ENCODE results near the gene OR5K3. TPM values are rescaled to one million over a fixed set of nuclear protein-coding genes. Genes with fewer than 3 reads are reported as not detected.
"Not testable (repeated sequence)": the region's sequence is repeated elsewhere in the genome, so short reads cannot be mapped to it uniquely, and the experiment has no call there.

Gene OR5K3
- total RNA-seq, 1 experiment from 2014 or later, result not detected

GRCh38 chr3:98395101-98395500 lies 4.6 kb downstream of the OR5K3 start:
- no peaks in the 10 kb centered on the region for H3K36me3 ChIP-seq (ENCODE audit: control insufficient read depth, insufficient read depth, low read length)
- no peak overlapping the region for H3K27ac ChIP-seq (ENCODE audit: low read length)
- intact Hi-C loops (cut with micrococcal nuclease; ENCODE audit: unreplicated experiment) (no loop called here), in situ Hi-C loops (cut with HindIII; ENCODE audit: low pct_unique_long_range_greater_than_20kb, low sequenced_read_pairs) (no loop called here)
- ChIA-PET POLR2A (no interaction called here), CTCF (no interaction called here)
- no peaks in the 10 kb centered on the region for H3K9me3 ChIP-seq (ENCODE audit: control insufficient read depth, insufficient read depth, low read depth, low read length)
- no peak for TF ChIP-seq TCF7L2 (IDR thresholded peaks at IDR 0.05; ENCODE audit: low read depth, low read length)
- no peak for TF ChIP-seq CTCF (IDR thresholded peaks at IDR 0.05)
- no peak for TF ChIP-seq SIN3A (IDR thresholded peaks at IDR 0.05; ENCODE audit: borderline replicate concordance, insufficient read depth, low read depth, low read length)
- no peak for TF ChIP-seq POLR2AphosphoS5 (IDR thresholded peaks at IDR 0.05; ENCODE audit: low read depth, low read length)
- no peak for TF ChIP-seq REST (IDR thresholded peaks at IDR 0.05; ENCODE audit: insufficient read depth in 1 of 2, low read depth in 2 of 2, low read length in 1 of 2)
- H3K4me3 ChIP-seq (ENCODE audit: low read depth in 2 of 2, low read length in 2 of 2), result no peak overlapping the region
- H3K27me3 ChIP-seq (ENCODE audit: control insufficient read depth, insufficient read depth, low read length), result no peaks in the 10 kb centered on the region
- no TSS peak for BruUV-seq (replicated peaks)
- DNase-seq (ENCODE audit: low read depth, low spot score) (no peak), ATAC-seq (no peak)
- no peaks in the 10 kb centered on the region for H3K4me1 ChIP-seq (ENCODE audit: control insufficient read depth, insufficient read depth, low read length)

- BruUV-seq (replicated peaks); POLR2A ChIA-PET; H3K36me3 ChIP-seq (ENCODE audit: control insufficient read depth, insufficient read depth, low read length); H3K9me3 ChIP-seq (ENCODE audit: control insufficient read depth, insufficient read depth, low read depth, low read length); H3K4me1 ChIP-seq (ENCODE audit: control insufficient read depth, insufficient read depth, low read length); ATAC-seq; CTCF ChIA-PET; in situ Hi-C loops (cut with HindIII; ENCODE audit: low pct_unique_long_range_greater_than_20kb, low sequenced_read_pairs); H3K27ac ChIP-seq (ENCODE audit: low read length); intact Hi-C loops (cut with micrococcal nuclease; ENCODE audit: unreplicated experiment); DNase-seq (ENCODE audit: low read depth, low spot score); H3K27me3 ChIP-seq (ENCODE audit: control insufficient read depth, insufficient read depth, low read length); H3K4me3 ChIP-seq (ENCODE audit: low read depth in 2 of 2, low read length in 2 of 2): not testable (repeated sequence)
Observed at GRCh38 chr3:98396482-98396881, 6.0 kb downstream of the OR5K3 start.

GRCh38 chr3:98398513-98398912 lies 8.0 kb downstream of the OR5K3 start:
- ChIA-PET POLR2A (no interaction called here), CTCF (no interaction called here)
- Histone ChIP-seq H3K9me3 (ENCODE audit: control insufficient read depth, insufficient read depth, low read depth, low read length) (no peaks in the 10 kb centered on the region), H3K4me3 (ENCODE audit: low read depth in 2 of 2, low read length in 2 of 2) (no peak overlapping the region), H3K27ac (ENCODE audit: low read length) (no peak overlapping the region), H3K4me1 (ENCODE audit: control insufficient read depth, insufficient read depth, low read length) (no peaks in the 10 kb centered on the region), H3K27me3 (ENCODE audit: control insufficient read depth, insufficient read depth, low read length) (no peaks in the 10 kb centered on the region), H3K36me3 (ENCODE audit: control insufficient read depth, insufficient read depth, low read length) (no peaks in the 10 kb centered on the region)
- intact Hi-C loops (cut with micrococcal nuclease; ENCODE audit: unreplicated experiment), result no loop called here
- no TSS peak for BruUV-seq (replicated peaks)
- ATAC-seq (no peak), DNase-seq (ENCODE audit: low read depth, low spot score) (no peak)
- in situ Hi-C loops (cut with HindIII; ENCODE audit: low pct_unique_long_range_greater_than_20kb, low sequenced_read_pairs), result no loop called here
- TF ChIP-seq REST (IDR thresholded peaks at IDR 0.05; ENCODE audit: insufficient read depth in 1 of 2, low read depth in 2 of 2, low read length in 1 of 2) (no peak), TCF7L2 (IDR thresholded peaks at IDR 0.05; ENCODE audit: low read depth, low read length) (no peak), SIN3A (IDR thresholded peaks at IDR 0.05; ENCODE audit: borderline replicate concordance, insufficient read depth, low read depth, low read length) (no peak), CTCF (IDR thresholded peaks at IDR 0.05) (no peak), POLR2AphosphoS5 (IDR thresholded peaks at IDR 0.05; ENCODE audit: low read depth, low read length) (no peak)

All from Panc1 (cell line).